Measurements from ENCODE around the gene RGS6. TPM values are rescaled to one million over a fixed set of nuclear protein-coding genes. Genes with fewer than 3 reads are reported as not detected.
A peak's percentile ranks its signal among the peaks of the same experiment; 100 is the strongest.

The RGS6 gene
- total RNA-seq, 2 donors from 2014 or later: 0.43 to 0.78 TPM

DNA sequence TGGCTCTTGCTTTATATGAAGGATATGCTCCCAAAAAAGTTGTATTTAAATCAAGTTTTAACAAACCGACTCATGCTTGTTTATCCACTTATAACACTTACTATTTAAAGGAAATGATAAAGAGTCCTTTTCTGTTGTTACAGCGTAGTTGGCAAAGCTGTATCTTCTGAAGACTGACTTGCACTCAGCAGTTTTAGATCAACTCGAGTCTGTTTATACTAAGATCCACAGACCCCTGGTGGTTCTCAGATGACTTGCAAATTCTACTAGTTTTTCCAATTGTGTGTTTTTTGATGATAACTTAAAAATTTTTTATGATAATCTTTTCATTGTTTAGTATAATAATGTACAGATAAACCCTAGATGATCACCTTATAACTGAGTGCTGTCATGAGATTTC is 475.8 kb downstream of the RGS6 start:
- intact Hi-C loops (cut with DNase I, micrococcal nuclease): no loop called here
- DNase-seq: no peak
- ATAC-seq: no peak

- DNase-seq (no peak), ATAC-seq (no peak)
- intact Hi-C loops (cut with DNase I, micrococcal nuclease): no loop called here
Observed at GRCh38 chr14:72409047-72409446, 476.8 kb downstream of the RGS6 start.

GRCh38 chr14:72416081-72416849 is 484.0 kb downstream of the RGS6 start:
- intact Hi-C loops (cut with DNase I, micrococcal nuclease): no loop called here
- DNase-seq (no peak), ATAC-seq (no peak)

GRCh38 chr14:72416892-72417291 is 484.7 kb downstream of the RGS6 start:
- peak; percentile 67 for ATAC-seq
- no peak for DNase-seq
- intact Hi-C loops (cut with DNase I, micrococcal nuclease): no loop called here

DNA sequence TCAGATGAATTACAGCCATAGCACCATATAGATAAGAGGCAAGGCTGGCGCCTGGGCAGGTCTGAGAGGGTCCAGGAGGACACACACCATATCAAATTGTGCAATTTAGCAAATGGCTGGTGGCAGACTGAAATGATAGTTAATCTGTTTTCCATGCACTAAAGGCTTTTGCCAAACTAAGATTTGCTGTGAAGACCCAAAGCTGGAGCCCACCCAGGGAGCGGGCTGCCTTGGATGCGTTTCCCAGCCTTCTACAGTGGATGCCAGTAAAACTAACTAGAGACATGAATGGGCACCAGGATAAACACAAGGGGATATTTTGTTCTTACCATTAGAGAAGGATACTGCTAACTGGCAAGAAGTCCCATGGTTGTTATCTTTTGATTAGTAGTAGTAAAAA is 486.6 kb downstream of the RGS6 start:
- ATAC-seq (no peak), DNase-seq (no peak)
- intact Hi-C loops (cut with DNase I, micrococcal nuclease): no loop called here

GRCh38 chr14:72419226-72419775 is 487.1 kb downstream of the RGS6 start:
- intact Hi-C loops (cut with DNase I, micrococcal nuclease): no loop called here

DNA sequence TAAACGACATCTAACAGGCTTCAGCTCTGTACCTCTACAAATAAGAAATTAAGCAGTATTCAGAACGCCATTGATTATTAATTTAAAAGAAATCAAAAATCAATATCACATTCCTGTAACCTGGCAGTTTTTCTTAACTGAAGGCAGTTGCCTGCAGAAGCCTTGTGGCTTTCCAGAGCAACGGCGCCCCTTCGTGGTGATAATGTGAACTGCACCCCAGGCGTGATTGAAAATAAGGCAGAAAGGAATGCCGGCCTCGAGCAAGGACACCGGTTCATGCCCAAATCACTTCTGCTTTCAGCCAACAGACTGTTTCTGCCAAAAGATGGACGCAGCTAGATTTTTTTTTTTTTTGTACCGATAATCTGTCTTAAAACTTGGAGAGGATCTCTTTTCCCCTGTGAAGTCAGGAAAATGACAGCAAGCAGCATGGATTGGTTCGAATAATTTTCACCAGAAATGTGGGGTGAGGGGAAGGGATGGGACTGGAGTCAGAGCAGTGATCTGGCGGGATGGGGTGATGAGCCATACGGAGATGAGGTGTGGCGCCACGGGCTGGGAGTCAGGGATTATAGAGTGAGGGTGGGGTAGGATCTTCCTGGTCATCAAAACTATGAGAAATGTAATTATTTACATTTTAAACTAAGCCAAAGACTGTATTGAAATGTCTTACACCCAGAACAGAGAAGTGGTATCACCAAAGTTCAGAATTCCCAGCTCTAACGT is 488.7 kb downstream of the RGS6 start:
- DNase-seq (peak in 1 of 2 donors; percentile 72), ATAC-seq (no peak)
- intact Hi-C loops (cut with DNase I, micrococcal nuclease): no loop called here

More at GRCh38 chr14:72419226-72419775, 487.1 kb downstream of the RGS6 start:
- DNase-seq: no peak
- no peak for ATAC-seq

GRCh38 chr14:72423957-72424356 is 491.7 kb downstream of the RGS6 start:
- DNase-seq (no peak), ATAC-seq (no peak)
- intact Hi-C loops (cut with DNase I, micrococcal nuclease): no loop called here

DNA sequence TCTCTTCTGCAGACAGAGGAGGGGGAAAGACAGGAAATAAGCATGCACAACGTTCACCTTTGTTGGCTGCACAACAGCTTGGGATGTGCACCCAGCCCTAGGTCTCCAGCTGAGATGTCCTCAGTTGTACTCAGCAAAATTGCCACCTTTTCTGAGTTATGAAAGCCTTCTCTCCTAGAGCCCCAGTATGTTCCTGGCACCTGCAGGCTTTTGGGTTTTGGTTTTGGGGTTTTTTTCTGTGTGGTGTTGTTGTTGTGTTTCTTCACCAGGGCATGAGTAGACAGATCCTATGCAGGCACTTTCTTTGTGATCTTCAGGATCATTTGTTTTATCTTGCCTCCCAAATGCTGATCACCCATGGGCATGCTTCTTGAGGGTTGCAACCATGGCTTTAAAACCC is 498.2 kb downstream of the RGS6 start:
- intact Hi-C loops (cut with DNase I, micrococcal nuclease): no loop called here
- no peak for ATAC-seq
- no peak for DNase-seq

DNA sequence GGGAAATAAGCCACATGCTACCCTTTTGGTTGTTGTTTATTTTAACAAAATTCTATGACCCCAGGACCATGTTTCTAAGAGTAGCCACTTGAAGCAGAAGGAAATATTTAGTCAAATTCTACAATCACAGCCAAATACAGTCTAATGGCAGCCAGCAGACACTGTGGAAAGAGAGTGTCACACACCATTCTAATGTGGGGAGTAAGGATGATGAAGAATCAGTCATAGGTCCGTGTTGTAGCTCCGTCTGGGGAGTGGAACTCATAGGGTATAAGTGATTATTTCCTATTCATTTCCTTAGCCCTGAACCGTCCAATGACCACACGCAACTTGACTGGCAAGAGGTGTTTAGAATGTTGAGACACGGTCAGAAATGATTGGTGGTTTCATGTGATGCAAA is 500.5 kb downstream of the RGS6 start:
- intact Hi-C loops (cut with DNase I, micrococcal nuclease): no loop called here
- no peak for ATAC-seq

GRCh38 chr14:72433511-72433910 is 501.3 kb downstream of the RGS6 start:
- DNase-seq: no peak
- ATAC-seq: no peak
- intact Hi-C loops (cut with DNase I, micrococcal nuclease): no loop called here

More for the DNA sequence above, 500.5 kb downstream of the RGS6 start:
- no peak for DNase-seq

DNA sequence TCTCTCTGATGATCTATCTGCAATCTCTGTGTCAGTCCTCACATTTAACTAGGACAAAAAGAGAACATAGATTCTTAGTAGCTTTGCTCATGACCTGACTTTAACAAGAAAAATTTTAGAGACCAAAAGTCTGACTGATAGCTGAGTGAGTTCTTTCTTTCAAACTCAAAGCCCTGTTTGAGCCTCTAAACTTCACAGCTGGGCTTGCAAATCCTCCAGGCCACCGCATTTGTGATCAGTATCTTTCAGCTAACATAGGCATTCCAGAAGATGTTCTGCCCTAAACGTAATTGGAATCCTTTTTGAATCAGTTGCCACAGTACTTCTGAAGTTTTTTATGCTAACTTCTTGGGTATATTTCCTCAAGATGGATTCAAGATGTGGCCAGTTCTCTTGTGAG is 502.6 kb downstream of the RGS6 start:
- DNase-seq (no peak), ATAC-seq (no peak)
- intact Hi-C loops (cut with DNase I, micrococcal nuclease): no loop called here

- intact Hi-C loops (cut with DNase I, micrococcal nuclease): no loop called here
- ATAC-seq (no peak), DNase-seq (no peak)
Observed at GRCh38 chr14:72439707-72440106, 507.5 kb downstream of the RGS6 start.

- intact Hi-C loops (cut with DNase I, micrococcal nuclease): no loop called here
- no peak for DNase-seq
- no peak for ATAC-seq
Observed at GRCh38 chr14:72443256-72443655, 511.0 kb downstream of the RGS6 start.

GRCh38 chr14:72443991-72444441 is 511.8 kb downstream of the RGS6 start:
- intact Hi-C loops (cut with DNase I, micrococcal nuclease): no loop called here
- DNase-seq: no peak
- no peak for ATAC-seq

GRCh38 chr14:72444701-72445100 is 512.5 kb downstream of the RGS6 start:
- ATAC-seq: no peak
- intact Hi-C loops (cut with DNase I, micrococcal nuclease): no loop called here
- no peak for DNase-seq

- intact Hi-C loops (cut with DNase I, micrococcal nuclease): no loop called here
- ATAC-seq: no peak
- no peak for DNase-seq
Observed at GRCh38 chr14:72448212-72448611, 516.0 kb downstream of the RGS6 start.

DNA sequence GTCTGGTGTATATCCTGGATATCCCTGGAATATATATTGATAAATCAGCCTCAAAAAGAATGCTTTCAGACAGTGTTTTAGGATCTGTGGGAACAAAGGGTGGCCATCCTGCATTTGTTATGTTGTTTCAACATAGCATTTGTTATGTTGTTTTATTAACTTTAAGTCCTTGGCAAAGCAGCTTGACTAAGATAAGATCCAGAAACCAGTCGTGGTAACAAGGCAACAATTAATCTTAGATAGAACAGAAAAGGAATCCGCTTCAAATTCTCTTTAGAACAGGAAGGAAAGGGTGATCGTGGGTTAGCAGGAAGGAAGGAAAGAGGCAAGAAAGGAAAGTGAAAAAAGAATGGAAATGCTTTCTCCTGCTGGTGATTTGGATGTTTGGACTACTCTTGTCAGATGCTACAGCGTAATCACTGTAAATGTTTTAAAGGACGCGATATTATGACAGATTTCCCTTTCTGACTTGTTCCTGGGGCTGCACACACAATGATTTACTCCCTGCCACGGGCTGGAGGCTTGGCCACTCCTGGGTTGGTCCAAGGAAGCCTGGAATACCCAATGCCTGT is 518.3 kb downstream of the RGS6 start:
- no peak for DNase-seq
- intact Hi-C loops (cut with DNase I, micrococcal nuclease): no loop called here
- ATAC-seq: no peak

DNA sequence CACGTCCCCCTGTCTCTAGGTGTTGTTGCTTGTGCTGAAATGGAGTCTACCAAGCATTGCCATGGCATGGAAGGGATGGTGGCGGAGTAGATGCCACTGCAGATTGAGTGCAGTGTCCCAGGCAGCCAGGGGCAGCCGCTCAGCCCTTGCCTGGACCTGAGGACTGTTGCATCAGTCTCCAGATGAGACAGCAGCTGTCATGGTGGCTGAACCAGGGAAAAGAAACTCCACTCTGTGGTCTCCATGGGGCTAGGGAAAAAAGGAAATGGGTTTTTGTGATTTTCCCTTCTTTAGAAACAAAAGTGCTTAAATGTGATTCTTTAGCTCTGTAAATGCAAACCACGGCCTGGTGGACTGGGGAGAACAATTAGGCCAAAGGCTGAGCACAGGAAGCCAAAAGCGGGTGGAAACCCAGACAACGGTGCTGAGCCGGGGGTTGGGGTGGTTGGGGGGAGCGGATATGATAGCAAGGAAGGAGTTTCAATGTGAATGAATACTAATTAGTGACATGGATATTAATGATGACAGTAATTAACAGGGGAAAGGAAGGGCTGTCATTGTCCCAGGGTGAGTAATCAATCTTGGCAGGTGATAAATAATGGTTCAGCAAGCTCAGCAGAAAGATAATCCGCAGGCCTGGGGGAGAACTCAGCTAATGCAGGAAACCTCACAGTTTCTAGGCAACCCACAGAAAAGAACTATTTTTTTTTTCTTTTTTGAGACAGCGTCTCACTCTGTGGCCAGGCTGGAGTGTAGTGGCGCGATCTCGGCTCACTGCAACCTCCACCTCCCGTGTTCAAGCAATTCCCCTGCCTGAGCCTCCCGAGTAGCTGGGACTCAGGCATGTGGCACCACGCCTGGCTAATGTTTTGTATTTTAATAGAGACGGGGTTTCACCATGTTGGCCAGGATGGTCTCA is 519.1 kb downstream of the RGS6 start:
- DNase-seq (no peak), ATAC-seq (no peak)
- intact Hi-C loops (cut with DNase I, micrococcal nuclease): no loop called here

Measured in left colon (tissue), 2 donors.